NCI-H2196 (cell line): ENCODE results near the gene PEDS1.
"Not testable (repeated sequence)": the region's sequence is repeated elsewhere in the genome, so short reads cannot be mapped to it uniquely, and the experiment has no call there.

Source experiments
- DNase-seq: peaks from one replicate; lab custom pipeline; 2025; ENCODE audit not compliant: unreplicated experiment; lab: John Stamatoyannopoulos, UW

PEDS1 gene

GRCh38 chr20:50163570-50164317 lies 10.2 kb upstream of the PEDS1 start:
- peak; percentile 36 for DNase-seq

- not testable (repeated sequence) for DNase-seq
These were observed 8.0 kb upstream of the PEDS1 start for GRCh38 chr20:50161494-50161893.

DNA sequence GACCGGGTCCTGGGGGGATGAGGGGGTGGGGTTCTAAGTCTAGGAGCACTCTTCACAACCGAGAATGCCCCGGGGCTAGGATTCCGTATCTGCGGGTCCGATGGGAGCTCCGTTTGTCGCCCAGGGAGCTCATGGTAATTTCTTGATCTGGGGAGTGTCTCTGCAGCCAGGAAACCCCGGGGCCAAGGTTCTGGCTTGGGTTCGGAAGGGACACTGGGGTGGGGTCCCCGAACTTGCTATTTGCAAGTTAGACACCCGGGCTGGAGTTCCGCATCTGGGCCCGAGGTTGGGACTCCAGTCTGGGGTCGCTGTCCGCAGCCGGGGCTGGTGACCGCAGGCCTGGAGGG lies 397 bp downstream of the PEDS1 start:
- no peak for DNase-seq

DNA sequence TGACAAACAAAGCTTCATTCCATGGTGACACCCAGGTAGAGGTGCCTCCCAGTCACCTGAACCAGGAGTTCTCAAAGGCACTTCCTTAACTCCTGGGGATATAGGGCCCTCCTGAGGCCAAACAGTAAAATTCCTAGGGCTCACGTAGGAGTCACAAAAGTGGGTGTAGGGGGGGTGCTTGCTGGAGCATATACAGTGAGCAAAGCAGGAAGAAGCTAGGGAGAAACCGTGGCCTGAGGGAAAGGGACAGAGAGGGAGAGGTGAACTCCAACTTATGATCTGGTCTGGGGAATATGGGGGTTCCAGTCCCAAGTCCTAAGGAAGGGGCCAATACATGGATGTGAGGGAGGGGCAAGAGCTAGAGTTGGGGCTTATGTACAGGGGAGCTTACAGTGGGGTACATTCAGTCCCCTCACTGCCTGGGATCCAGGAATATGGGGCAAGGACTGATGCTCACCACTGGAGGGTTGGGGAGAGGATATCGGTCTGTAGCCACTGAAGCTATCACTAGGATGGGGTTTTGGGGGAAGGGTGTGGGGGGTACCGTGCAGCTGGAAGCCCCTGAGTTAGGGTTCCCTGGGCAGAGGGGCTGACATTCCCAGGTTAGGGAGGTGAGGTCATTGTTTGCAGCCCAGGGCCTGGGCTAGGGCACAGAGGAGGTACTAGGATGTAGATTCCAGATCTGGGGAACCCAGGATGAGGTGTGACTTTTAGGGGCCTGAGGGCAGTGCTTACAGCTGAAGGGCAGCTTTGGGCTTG lies 950 bp downstream of the PEDS1 start:
- DNase-seq, result no peak

- DNase-seq, result peak; percentile 26
These were observed 2.3 kb downstream of the PEDS1 start for GRCh38 chr20:50151034-50151743.

GRCh38 chr20:50149481-50150254 lies 3.9 kb downstream of the PEDS1 start:
- no peak for DNase-seq

DNA sequence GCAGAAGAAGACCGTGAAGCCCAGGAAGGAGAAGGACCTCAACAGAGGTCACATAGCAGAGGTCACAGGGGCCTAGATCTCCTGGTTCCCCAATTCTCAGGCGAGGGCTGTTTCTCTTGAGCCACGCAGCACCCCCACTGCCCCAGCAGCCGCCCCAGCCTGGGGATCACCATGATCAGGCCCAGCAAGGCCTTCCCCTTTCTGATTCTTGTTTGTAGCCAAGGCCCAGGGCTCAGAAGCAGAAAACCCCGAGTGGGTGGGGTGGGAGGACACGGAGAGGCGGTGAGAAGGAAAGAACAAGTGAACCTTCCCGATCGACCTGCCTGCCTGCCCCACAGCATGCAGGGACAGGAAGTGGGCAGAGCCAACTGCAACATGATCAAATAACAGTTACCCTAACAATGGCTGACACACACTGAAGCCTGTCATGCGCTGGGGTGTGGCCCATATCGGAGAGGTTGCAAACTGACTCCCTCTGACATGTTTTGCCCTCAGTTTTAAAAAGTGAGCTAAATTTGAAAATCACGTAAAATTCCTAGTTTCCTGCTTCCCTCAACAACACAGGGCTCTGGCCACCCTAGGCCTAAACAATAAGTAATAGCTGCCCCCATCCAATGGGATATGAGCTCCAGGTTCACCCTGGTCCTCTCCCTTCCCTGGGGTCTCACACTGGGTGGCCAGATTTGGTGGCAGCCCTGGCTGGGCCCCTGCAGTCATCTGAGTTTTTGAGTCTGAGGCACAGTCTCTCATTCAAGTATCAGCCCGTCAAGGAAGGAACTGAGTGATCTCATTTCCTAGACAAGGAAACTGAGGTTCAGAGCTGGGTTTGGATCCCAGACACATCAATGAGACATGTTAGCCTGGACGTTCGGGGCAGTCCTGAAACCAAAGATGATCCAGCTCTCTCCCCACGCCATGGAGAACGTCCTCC lies 6.5 kb downstream of the PEDS1 start:
- peak; percentile 30 for DNase-seq

GRCh38 chr20:50146214-50146613 lies 7.3 kb downstream of the PEDS1 start:
- no peak for DNase-seq

DNA sequence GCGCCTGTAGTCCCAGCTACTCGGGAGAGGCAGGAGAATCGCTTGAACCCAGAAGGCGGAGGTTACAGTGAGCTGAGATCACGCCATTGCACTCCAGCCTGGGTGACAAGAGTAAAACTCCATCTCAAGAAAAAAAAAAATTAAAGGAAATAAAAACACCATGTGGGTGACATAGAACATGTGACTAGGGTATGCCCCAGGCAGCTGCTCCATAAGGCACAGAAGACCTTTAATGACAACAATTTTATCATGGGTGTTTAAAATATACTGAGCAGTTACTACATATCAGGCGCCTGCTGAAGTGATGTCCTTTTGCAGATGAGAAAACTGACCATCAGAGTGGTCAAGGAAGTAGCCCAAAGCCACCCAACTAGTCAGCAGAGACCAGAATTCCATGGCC lies 8.0 kb downstream of the PEDS1 start:
- no peak for DNase-seq

DNA sequence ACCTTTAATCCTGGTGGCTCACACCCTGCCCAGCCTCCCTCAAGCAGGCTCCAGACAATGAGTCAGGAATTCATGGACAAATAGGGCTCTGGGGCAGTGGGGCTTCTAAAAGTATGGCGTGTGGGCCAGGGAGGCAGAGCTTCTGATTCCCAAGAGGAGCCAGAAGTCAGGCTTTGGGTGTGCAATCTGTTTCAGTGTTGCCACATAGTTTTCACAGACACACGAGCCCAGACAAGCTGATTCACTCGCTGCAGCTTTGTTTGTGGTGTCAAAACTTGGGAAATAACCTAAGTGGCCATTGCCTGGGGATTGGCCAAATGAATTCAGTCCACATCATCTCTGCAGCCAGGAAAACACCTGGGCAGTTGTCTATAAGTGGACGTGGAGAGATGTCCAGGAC lies 9.2 kb downstream of the PEDS1 start:
- DNase-seq, result no peak

DNA sequence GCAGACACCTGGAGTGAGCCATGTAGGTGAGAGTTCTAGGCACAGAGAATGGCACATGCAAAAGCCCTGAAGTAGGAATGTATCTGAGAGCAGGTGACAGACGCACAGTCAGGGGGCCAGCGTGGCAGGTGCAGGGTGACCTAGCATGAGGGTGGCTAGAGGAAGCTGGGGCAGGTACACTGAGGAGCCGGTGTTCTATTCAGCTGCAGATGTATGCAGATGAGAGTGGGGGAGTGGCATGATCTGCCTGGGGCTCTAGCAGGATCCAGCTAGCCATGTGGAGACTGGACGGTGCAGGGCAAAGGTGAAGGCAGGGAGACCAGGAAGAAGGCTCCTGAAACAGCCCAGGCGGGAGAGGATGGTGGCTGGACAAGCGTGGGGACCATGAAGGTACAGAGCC lies 10.7 kb downstream of the PEDS1 start:
- peak; percentile 64 for DNase-seq

DNA sequence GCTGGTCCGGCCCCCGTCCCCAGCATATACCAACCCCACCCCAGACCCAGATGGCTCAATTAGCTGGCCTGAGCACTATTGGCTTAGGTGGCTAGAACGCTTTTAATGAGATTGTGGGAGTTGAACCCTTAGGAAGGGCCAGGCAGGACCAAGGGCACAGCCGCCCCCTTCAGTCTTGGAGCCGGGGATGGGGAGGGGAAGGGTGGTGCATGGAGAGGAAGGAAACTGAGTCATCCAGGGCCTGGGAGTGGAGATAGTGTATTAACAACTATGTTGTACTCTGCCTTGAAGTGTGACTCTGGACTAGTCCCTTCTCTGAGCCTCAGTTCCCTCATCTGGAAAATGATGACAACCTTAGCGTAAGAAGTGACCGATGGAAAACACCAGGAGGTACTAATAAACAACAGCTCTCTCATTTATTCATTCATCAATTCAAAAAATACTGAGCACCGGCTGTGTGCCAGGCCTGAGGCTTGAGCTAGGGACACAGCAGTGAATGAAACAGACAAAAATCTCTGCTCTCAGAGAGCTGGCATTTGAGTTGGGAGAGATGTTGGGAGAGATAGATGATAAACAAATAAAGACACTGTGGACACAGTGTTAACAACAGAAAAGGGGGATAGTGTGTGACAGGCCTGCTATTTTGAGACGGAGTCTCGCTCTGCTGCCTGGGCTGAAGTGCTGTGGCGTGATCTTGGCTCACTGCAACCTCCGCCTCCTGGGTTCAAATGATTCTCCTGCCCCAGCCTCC lies 11.5 kb downstream of the PEDS1 start:
- no peak for DNase-seq

DNA sequence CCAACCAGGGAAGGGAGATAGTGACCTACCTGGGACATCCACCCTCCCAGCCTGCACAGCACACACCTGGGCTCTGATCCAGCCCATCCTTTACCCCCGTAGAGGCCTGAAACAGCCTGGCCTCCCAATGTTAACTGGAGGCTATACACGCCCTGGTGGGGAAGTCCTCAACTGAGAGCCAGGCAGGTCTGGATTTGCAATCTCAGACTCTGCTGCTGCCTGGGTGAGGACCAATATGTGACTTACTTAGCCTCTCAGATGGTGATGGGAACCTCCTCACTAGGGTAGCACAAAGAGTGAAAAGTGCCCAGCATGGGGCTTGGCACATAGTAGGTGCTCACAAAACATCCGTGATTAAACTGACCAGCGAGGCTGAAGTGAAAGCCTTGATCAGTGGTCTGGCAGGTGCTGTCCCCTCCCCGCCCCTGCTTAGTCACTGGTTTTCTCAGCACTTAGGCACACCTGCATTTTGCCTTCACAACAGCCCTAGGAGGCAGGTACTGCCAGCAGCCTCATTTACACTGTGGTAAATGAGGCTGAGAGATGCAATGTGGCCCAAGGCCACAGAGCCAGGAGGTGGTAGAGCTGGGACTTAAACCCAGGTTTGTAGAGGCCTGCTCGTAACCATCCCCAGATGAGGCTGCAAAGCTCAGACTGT lies 12.4 kb downstream of the PEDS1 start:
- DNase-seq, result no peak

DNA sequence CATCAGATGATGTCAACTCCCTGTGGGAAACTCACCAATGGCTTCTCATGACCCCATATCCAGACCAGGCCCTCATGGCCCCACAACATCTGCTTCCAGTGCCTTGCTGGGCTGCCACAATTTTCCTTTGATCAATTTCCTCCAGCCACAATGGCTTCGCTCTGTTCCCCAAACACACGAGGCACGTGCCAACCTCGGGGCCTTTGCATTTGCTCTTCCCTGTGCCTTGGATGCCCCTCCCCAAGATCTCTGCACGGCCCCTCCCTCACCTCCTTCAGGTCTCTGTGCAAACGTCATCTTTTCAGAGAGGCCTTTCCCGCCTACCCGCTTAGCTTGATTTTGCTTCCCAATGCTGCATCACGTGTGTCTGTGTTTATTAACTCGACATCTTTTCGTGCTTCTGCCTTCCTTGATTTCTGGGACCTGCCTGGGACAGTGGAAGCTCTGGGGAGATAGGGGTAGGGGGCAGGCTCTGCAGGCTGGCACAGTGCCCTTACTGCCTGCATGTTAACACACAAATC lies 13.1 kb downstream of the PEDS1 start:
- DNase-seq, result no peak

- no peak for DNase-seq
These were observed 14.8 kb downstream of the PEDS1 start for GRCh38 chr20:50138479-50139393.

- no peak for DNase-seq
These were observed 15.4 kb downstream of the PEDS1 start for GRCh38 chr20:50138120-50138478.

- peak; percentile 61 for DNase-seq
These were observed 15.8 kb downstream of the PEDS1 start for GRCh38 chr20:50137702-50138101.
